H1 (cell line): ENCODE results near the gene WDR27.

ENCODE experiments used
- CREB1 ChIP-seq: IDR thresholded peaks from 2 replicates; pipeline ENCODE4 v1.6.1; 2012; ENCODE audit warnings: inconsistent platforms
- RAD21 ChIP-seq, 2 experiments: IDR thresholded peaks in 1 of 2; conservative IDR thresholded peaks in 1 of 2; 2 replicates each; pipeline ENCODE4 v1.6.1; 2011; ENCODE audit warnings: low read depth in 2 of 2, low read length in 2 of 2, improper control_type of control experiment in 1 of 2, inconsistent platforms in 1 of 2, mild to moderate bottlenecking in 1 of 2, moderate library complexity in 1 of 2
- RBBP5 ChIP-seq: IDR thresholded peaks from 2 replicates; pipeline ENCODE4 v1.7.1; 2012; ENCODE audit warnings: low read depth, mild to moderate bottlenecking, inconsistent platforms, low read length, moderate library complexity, borderline replicate concordance
- RFX5 ChIP-seq: IDR thresholded peaks from 2 replicates; pipeline ENCODE4 v1.6.1; 2011; ENCODE audit warnings: low read depth, low read length, improper control_type of control experiment, borderline replicate concordance
- SIN3A ChIP-seq, 2 experiments: IDR thresholded peaks in 1 of 2; conservative IDR thresholded peaks in 1 of 2; 2 replicates each; pipeline ENCODE4 v1.6.1; 2011 to 2012; ENCODE audit warnings: low read length in 2 of 2, improper control_type of control experiment in 1 of 2, low read depth in 1 of 2, mild to moderate bottlenecking in 1 of 2
- SP2 ChIP-seq: IDR thresholded peaks from 2 replicates; pipeline ENCODE4 v1.6.1; 2012; ENCODE audit warnings: mild to moderate bottlenecking, low read length, inconsistent platforms
- TAF1 ChIP-seq: IDR thresholded peaks from 2 replicates; pipeline ENCODE4 v1.6.1; 2011; ENCODE audit warnings: mild to moderate bottlenecking, low read depth, low read length
- TF ChIP-seq, protein P1 (sequence below), 3 experiments: IDR thresholded peaks; 1 replicate in 2 of 3; 2 replicates in 1 of 3; pipeline versions ENCODE4 v1.5.1 to v1.6.1; 2011; ENCODE audit warnings: low read length in 3 of 3, mild to moderate bottlenecking in 3 of 3, inconsistent platforms in 2 of 3, low read depth in 1 of 3, moderate library complexity in 1 of 3; ENCODE audit not compliant: insufficient read depth in 1 of 3; ENCODE audit errors: control extremely low read depth in 1 of 3
- TF ChIP-seq, protein P2 (sequence below): IDR thresholded peaks from 2 replicates; pipeline ENCODE4 v1.6.1; 2012; ENCODE audit warnings: inconsistent platforms
- TF ChIP-seq, protein P3 (sequence below): IDR thresholded peaks from 2 replicates; pipeline ENCODE4 v1.6.1; 2011; ENCODE audit warnings: low read length, improper control_type of control experiment
- TF ChIP-seq, protein P4 (sequence below): IDR thresholded peaks from 2 replicates; pipeline ENCODE4 v1.6.1; 2012; ENCODE audit warnings: inconsistent platforms

DNA sequence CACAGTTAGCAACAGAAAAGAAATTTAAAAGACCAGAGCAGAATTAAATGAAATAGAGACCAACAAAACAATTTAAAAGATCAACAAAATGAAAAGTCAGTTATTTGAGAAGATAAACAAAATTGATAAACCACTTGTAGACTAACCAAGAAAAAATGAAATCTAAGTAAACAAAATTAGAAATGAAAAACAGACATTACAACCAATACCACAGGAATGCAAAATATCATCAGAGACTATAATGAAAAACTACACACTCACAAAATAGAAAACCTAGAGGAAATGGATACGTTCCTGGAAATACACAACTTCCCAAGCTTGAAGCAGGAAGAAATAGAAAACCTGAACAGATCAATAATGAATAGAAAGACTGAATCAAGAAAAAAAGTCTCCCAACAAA, 97.8 kb downstream of the WDR27 start:
- TF ChIP-seq RBBP5 = no peak
- no peak for TF ChIP-seq SP2
- TF ChIP-seq, protein P1, sequence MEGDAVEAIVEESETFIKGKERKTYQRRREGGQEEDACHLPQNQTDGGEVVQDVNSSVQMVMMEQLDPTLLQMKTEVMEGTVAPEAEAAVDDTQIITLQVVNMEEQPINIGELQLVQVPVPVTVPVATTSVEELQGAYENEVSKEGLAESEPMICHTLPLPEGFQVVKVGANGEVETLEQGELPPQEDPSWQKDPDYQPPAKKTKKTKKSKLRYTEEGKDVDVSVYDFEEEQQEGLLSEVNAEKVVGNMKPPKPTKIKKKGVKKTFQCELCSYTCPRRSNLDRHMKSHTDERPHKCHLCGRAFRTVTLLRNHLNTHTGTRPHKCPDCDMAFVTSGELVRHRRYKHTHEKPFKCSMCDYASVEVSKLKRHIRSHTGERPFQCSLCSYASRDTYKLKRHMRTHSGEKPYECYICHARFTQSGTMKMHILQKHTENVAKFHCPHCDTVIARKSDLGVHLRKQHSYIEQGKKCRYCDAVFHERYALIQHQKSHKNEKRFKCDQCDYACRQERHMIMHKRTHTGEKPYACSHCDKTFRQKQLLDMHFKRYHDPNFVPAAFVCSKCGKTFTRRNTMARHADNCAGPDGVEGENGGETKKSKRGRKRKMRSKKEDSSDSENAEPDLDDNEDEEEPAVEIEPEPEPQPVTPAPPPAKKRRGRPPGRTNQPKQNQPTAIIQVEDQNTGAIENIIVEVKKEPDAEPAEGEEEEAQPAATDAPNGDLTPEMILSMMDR (IDR thresholded peaks at IDR 0.05; ENCODE audit: control extremely low read depth in 1 of 3, insufficient read depth in 1 of 3, low read depth in 1 of 3, low read length in 3 of 3) = no peak
- TF ChIP-seq SIN3A (conservative IDR thresholded peaks at IDR 0.05 in 1 of 2, IDR thresholded peaks at IDR 0.05 in 1 of 2; ENCODE audit: low read depth in 1 of 2, low read length in 2 of 2) = no peak
- no peak for TF ChIP-seq CREB1
- TF ChIP-seq, protein P2, sequence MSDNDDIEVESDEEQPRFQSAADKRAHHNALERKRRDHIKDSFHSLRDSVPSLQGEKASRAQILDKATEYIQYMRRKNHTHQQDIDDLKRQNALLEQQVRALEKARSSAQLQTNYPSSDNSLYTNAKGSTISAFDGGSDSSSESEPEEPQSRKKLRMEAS = no peak
- TF ChIP-seq, protein P3, sequence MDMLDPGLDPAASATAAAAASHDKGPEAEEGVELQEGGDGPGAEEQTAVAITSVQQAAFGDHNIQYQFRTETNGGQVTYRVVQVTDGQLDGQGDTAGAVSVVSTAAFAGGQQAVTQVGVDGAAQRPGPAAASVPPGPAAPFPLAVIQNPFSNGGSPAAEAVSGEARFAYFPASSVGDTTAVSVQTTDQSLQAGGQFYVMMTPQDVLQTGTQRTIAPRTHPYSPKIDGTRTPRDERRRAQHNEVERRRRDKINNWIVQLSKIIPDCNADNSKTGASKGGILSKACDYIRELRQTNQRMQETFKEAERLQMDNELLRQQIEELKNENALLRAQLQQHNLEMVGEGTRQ = no peak
- TF ChIP-seq RAD21 (IDR thresholded peaks at IDR 0.05 in 1 of 2, conservative IDR thresholded peaks at IDR 0.05 in 1 of 2; ENCODE audit: low read depth in 2 of 2, low read length in 2 of 2) = no peak
- no peak for TF ChIP-seq RFX5
- TF ChIP-seq, protein P4, sequence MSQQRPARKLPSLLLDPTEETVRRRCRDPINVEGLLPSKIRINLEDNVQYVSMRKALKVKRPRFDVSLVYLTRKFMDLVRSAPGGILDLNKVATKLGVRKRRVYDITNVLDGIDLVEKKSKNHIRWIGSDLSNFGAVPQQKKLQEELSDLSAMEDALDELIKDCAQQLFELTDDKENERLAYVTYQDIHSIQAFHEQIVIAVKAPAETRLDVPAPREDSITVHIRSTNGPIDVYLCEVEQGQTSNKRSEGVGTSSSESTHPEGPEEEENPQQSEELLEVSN = no peak
- TF ChIP-seq TAF1 = no peak
